ENCODE measurements around the gene SLC17A4. TPM values are rescaled to one million over a fixed set of nuclear protein-coding genes. Genes with fewer than 3 reads are reported as not detected.

The SLC17A4 gene
- polyA plus RNA-seq, 1 donor from 2014 or later: 0.28 TPM

DNA sequence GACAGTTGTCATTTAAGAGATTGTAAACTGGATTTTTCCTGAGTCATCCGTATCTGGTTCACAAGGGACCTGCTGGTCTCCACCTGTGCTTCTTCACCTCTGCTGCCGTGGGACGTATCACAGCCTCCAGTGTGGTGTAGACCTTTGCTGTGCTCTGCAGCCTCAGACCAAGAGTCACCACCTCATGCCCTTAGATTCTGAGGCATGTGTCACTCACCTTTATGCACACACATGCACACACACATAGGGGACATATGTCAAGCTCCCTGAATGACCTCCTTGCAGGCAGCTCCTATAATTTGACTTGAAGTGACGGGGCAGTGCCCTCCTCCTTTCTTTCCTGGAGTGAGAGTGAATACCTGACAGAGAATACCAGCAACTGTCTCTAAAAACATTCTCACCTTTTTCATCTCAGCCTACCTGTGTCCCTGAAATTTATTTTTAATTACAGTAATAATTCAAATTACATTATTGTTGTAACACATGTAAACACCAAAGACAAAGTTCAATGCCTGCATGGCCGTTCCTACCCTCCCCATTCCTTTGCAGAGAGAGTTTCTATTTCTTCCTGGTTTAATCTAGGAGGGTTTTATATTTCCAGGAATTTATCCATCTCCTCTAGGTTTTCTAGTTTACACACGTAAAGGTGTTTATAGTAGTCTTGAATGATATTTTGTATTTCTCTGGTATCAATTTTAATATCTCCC, 3.5 kb downstream of the SLC17A4 start:
- Histone ChIP-seq H3K36me3 (ENCODE audit: insufficient read depth, low read length) (no peaks in the 10 kb centered on the region), H3K4me2 (ENCODE audit: low read length) (no peak overlapping the region), H3K4me3 (ENCODE audit: low read length) (no peak overlapping the region), H3K27ac (ENCODE audit: low read length) (no peak overlapping the region), H4K20me1 (ENCODE audit: insufficient read depth) (no peaks in the 10 kb centered on the region), H3K79me2 (replicated peaks; ENCODE audit: insufficient read depth, low read length) (no peaks in the 10 kb centered on the region), H3K9me3 (ENCODE audit: low read length) (no peaks in the 10 kb centered on the region), H3K9ac (ENCODE audit: low read length) (no peak overlapping the region), H2AFZ (ENCODE audit: low read depth, low read length) (no peak overlapping the region), H3F3A (ENCODE audit: insufficient read depth, low read length, poor library complexity, severe bottlenecking) (no peaks in the 10 kb centered on the region), H3K9me2 (ENCODE audit: insufficient read depth, low read length) (no peaks in the 10 kb centered on the region), H3K27me3 (ENCODE audit: insufficient read depth, low read depth, low read length) (no peaks in the 10 kb centered on the region)
- no peak for TF ChIP-seq POLR2AphosphoS5 (IDR thresholded peaks at IDR 0.05)
- TF ChIP-seq EP300 (conservative IDR thresholded peaks at IDR 0.05; ENCODE audit: poor library complexity, severe bottlenecking): no peak
- TF ChIP-seq, protein P1, sequence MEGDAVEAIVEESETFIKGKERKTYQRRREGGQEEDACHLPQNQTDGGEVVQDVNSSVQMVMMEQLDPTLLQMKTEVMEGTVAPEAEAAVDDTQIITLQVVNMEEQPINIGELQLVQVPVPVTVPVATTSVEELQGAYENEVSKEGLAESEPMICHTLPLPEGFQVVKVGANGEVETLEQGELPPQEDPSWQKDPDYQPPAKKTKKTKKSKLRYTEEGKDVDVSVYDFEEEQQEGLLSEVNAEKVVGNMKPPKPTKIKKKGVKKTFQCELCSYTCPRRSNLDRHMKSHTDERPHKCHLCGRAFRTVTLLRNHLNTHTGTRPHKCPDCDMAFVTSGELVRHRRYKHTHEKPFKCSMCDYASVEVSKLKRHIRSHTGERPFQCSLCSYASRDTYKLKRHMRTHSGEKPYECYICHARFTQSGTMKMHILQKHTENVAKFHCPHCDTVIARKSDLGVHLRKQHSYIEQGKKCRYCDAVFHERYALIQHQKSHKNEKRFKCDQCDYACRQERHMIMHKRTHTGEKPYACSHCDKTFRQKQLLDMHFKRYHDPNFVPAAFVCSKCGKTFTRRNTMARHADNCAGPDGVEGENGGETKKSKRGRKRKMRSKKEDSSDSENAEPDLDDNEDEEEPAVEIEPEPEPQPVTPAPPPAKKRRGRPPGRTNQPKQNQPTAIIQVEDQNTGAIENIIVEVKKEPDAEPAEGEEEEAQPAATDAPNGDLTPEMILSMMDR (IDR thresholded peaks at IDR 0.05; ENCODE audit: poor library complexity, severe bottlenecking): no peak
- no peak for TF ChIP-seq TAF1 (IDR thresholded peaks at IDR 0.05; ENCODE audit: low read depth)
- TF ChIP-seq EZH2 (IDR thresholded peaks at IDR 0.05; ENCODE audit: borderline replicate concordance, insufficient read depth, low read length, poor library complexity, severe bottlenecking): no peak
- TF ChIP-seq RAD21 (conservative IDR thresholded peaks at IDR 0.05): no peak
- TF ChIP-seq, protein P2, sequence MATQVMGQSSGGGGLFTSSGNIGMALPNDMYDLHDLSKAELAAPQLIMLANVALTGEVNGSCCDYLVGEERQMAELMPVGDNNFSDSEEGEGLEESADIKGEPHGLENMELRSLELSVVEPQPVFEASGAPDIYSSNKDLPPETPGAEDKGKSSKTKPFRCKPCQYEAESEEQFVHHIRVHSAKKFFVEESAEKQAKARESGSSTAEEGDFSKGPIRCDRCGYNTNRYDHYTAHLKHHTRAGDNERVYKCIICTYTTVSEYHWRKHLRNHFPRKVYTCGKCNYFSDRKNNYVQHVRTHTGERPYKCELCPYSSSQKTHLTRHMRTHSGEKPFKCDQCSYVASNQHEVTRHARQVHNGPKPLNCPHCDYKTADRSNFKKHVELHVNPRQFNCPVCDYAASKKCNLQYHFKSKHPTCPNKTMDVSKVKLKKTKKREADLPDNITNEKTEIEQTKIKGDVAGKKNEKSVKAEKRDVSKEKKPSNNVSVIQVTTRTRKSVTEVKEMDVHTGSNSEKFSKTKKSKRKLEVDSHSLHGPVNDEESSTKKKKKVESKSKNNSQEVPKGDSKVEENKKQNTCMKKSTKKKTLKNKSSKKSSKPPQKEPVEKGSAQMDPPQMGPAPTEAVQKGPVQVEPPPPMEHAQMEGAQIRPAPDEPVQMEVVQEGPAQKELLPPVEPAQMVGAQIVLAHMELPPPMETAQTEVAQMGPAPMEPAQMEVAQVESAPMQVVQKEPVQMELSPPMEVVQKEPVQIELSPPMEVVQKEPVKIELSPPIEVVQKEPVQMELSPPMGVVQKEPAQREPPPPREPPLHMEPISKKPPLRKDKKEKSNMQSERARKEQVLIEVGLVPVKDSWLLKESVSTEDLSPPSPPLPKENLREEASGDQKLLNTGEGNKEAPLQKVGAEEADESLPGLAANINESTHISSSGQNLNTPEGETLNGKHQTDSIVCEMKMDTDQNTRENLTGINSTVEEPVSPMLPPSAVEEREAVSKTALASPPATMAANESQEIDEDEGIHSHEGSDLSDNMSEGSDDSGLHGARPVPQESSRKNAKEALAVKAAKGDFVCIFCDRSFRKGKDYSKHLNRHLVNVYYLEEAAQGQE (IDR thresholded peaks at IDR 0.05; ENCODE audit: borderline replicate concordance): no peak
- TF ChIP-seq MXI1 (conservative IDR thresholded peaks at IDR 0.05; ENCODE audit: poor library complexity, severe bottlenecking): no peak
- no peak for TF ChIP-seq SMC3 (conservative IDR thresholded peaks at IDR 0.05; ENCODE audit: poor library complexity)

GRCh38 chr6:25764611-25765010, 10.1 kb downstream of the SLC17A4 start:
- Histone ChIP-seq H3K36me3 (ENCODE audit: insufficient read depth, low read length) (no peaks in the 10 kb centered on the region), H3K4me2 (ENCODE audit: low read length) (no peak overlapping the region), H3F3A (ENCODE audit: insufficient read depth, low read length, poor library complexity, severe bottlenecking) (no peaks in the 10 kb centered on the region), H3K9me3 (ENCODE audit: low read length) (no peaks in the 10 kb centered on the region), H2AFZ (ENCODE audit: low read depth, low read length) (no peak overlapping the region), H3K27me3 (ENCODE audit: insufficient read depth, low read depth, low read length) (no peaks in the 10 kb centered on the region), H3K79me2 (replicated peaks; ENCODE audit: insufficient read depth, low read length) (no peaks in the 10 kb centered on the region), H3K9me2 (ENCODE audit: insufficient read depth, low read length) (no peaks in the 10 kb centered on the region), H3K27ac (ENCODE audit: low read length) (no peak overlapping the region), H3K4me3 (ENCODE audit: low read length) (no peak overlapping the region), H3K9ac (ENCODE audit: low read length) (no peak overlapping the region), H4K20me1 (ENCODE audit: insufficient read depth) (no peaks in the 10 kb centered on the region)
- TF ChIP-seq RAD21 (conservative IDR thresholded peaks at IDR 0.05) (no peak), EP300 (conservative IDR thresholded peaks at IDR 0.05; ENCODE audit: poor library complexity, severe bottlenecking) (no peak), MXI1 (conservative IDR thresholded peaks at IDR 0.05; ENCODE audit: poor library complexity, severe bottlenecking) (no peak), SMC3 (conservative IDR thresholded peaks at IDR 0.05; ENCODE audit: poor library complexity) (no peak), POLR2AphosphoS5 (IDR thresholded peaks at IDR 0.05) (no peak), TAF1 (IDR thresholded peaks at IDR 0.05; ENCODE audit: low read depth) (no peak), EZH2 (IDR thresholded peaks at IDR 0.05; ENCODE audit: borderline replicate concordance, insufficient read depth, low read length, poor library complexity, severe bottlenecking) (no peak)
- TF ChIP-seq, protein P1 (IDR thresholded peaks at IDR 0.05; ENCODE audit: poor library complexity, severe bottlenecking): no peak
- TF ChIP-seq, protein P2 (IDR thresholded peaks at IDR 0.05; ENCODE audit: borderline replicate concordance): no peak
